ENCODE measurements around the gene EFNA2.

EFNA2 gene

DNA sequence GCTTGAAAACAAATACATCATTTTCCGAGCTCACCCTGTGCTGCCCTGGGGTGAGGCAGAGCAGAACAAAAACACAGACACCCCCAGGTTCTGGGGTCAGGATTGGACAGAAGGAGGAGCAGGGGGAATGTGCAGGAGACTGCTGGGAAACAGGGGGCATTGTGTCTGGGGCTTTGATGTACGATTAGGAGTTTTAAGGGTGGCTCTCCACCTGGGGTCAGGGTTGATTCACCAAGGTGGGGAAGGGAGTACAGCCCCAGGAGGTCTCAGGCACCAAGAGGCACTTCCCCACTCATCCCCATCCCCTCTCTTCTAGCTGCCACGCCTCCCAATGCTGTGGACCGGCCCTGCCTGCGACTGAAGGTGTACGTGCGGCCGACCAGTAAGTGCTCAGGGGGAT lies 12.6 kb downstream of the EFNA2 start:
- H3K36me3 ChIP-seq (ENCODE audit: control insufficient read depth, low read length): no peaks in the 10 kb centered on the region
- no peaks in the 10 kb centered on the region for H4K20me1 ChIP-seq (ENCODE audit: control insufficient read depth, insufficient read depth, low read depth, low read length)
- H3K9me2 ChIP-seq (replicated peaks; ENCODE audit: control insufficient read depth, low read length): no peaks in the 10 kb centered on the region
- H3K79me2 ChIP-seq (ENCODE audit: control insufficient read depth, low read length): no peaks in the 10 kb centered on the region
- peaks cover 6% of the 10 kb centered on the region; the same call in 1 of the 2 replicates for H3K4me1 ChIP-seq (ENCODE audit: control insufficient read depth, low read length)
- no peaks in the 10 kb centered on the region for H3F3A ChIP-seq (ENCODE audit: control insufficient read depth, insufficient read depth)
- TF ChIP-seq EZH2phosphoT487 (IDR thresholded peaks at IDR 0.05; ENCODE audit: borderline replicate concordance, low read length): no peak
- TF ChIP-seq, protein P1, sequence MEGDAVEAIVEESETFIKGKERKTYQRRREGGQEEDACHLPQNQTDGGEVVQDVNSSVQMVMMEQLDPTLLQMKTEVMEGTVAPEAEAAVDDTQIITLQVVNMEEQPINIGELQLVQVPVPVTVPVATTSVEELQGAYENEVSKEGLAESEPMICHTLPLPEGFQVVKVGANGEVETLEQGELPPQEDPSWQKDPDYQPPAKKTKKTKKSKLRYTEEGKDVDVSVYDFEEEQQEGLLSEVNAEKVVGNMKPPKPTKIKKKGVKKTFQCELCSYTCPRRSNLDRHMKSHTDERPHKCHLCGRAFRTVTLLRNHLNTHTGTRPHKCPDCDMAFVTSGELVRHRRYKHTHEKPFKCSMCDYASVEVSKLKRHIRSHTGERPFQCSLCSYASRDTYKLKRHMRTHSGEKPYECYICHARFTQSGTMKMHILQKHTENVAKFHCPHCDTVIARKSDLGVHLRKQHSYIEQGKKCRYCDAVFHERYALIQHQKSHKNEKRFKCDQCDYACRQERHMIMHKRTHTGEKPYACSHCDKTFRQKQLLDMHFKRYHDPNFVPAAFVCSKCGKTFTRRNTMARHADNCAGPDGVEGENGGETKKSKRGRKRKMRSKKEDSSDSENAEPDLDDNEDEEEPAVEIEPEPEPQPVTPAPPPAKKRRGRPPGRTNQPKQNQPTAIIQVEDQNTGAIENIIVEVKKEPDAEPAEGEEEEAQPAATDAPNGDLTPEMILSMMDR (IDR thresholded peaks at IDR 0.05; ENCODE audit: low read depth, low read length, poor library complexity, severe bottlenecking): no peak
- H3K27ac ChIP-seq (ENCODE audit: low read depth, low read length): no peak overlapping the region
- H3K27me3 ChIP-seq (ENCODE audit: control insufficient read depth, low read length): peaks cover 12% of the 10 kb centered on the region
- H3K4me2 ChIP-seq (ENCODE audit: low read length): no peak overlapping the region
- H3K4me3 ChIP-seq (ENCODE audit: low read length): no peak overlapping the region
- no peaks in the 10 kb centered on the region for H3K9me3 ChIP-seq (ENCODE audit: control insufficient read depth, insufficient read depth, low read length)

GRCh38 chr19:1299801-1300200 lies 14.1 kb downstream of the EFNA2 start:
- no peaks in the 10 kb centered on the region for H3K79me2 ChIP-seq (ENCODE audit: control insufficient read depth, low read length)
- no peaks in the 10 kb centered on the region for H3K9me2 ChIP-seq (replicated peaks; ENCODE audit: control insufficient read depth, low read length)
- H3K4me3 ChIP-seq (ENCODE audit: low read length): no peak overlapping the region
- no peaks in the 10 kb centered on the region for H3F3A ChIP-seq (ENCODE audit: control insufficient read depth, insufficient read depth)
- H3K9me3 ChIP-seq (ENCODE audit: control insufficient read depth, insufficient read depth, low read length): no peaks in the 10 kb centered on the region
- H3K27me3 ChIP-seq (ENCODE audit: control insufficient read depth, low read length): peaks cover 6% of the 10 kb centered on the region
- no peak overlapping the region for H3K4me2 ChIP-seq (ENCODE audit: low read length)
- no peaks in the 10 kb centered on the region for H4K20me1 ChIP-seq (ENCODE audit: control insufficient read depth, insufficient read depth, low read depth, low read length)
- peaks cover 6% of the 10 kb centered on the region; the same call in 1 of the 2 replicates for H3K4me1 ChIP-seq (ENCODE audit: control insufficient read depth, low read length)
- TF ChIP-seq, protein P1 (IDR thresholded peaks at IDR 0.05; ENCODE audit: low read depth, low read length, poor library complexity, severe bottlenecking): no peak
- no peak for TF ChIP-seq EZH2phosphoT487 (IDR thresholded peaks at IDR 0.05; ENCODE audit: borderline replicate concordance, low read length)
- no peak overlapping the region for H3K27ac ChIP-seq (ENCODE audit: low read depth, low read length)
- no peaks in the 10 kb centered on the region for H3K36me3 ChIP-seq (ENCODE audit: control insufficient read depth, low read length)

DNA sequence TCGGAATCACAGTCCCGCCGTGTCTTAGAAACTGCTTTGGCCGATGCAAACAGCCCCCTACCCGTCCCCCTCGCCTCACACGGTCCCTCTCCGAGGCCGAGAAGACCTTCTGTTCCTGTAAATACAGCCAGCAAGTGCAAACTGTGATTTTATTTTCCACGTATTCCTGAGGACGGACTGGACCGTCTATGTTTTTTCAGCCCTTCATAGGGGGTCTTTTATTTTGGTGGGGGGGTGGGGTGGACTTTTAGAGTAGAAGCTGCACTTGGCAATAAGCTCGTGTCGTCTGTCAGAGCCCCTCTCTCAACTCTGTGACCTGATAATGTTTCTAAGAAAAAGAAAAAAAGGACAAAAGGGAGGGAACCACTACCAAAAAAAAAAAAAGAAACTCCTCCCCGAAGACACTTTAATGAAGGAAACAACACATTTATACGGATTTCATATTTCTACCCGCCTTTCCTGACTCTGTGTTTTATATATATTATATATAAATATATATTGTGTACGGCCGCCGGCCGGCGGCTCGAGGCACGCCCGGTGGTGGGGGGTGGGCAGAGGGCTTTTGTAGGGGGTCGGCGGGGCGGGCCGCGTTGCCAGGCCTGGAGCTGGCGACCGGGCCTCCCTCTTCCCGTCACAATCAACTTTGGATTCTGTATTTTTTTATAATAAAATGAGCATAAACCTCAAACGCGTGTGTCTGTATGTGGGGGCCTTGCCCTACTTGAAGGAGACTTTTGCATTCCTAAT lies 15.2 kb downstream of the EFNA2 start:
- peaks cover 6% of the 10 kb centered on the region for H3K27me3 ChIP-seq (ENCODE audit: control insufficient read depth, low read length)
- no peaks in the 10 kb centered on the region for H3K9me2 ChIP-seq (replicated peaks; ENCODE audit: control insufficient read depth, low read length)
- no peak overlapping the region for H3K4me3 ChIP-seq (ENCODE audit: low read length)
- TF ChIP-seq, protein P1 (IDR thresholded peaks at IDR 0.05; ENCODE audit: low read depth, low read length, poor library complexity, severe bottlenecking): no peak
- no peak for TF ChIP-seq EZH2phosphoT487 (IDR thresholded peaks at IDR 0.05; ENCODE audit: borderline replicate concordance, low read length)
- no peaks in the 10 kb centered on the region for H3K9me3 ChIP-seq (ENCODE audit: control insufficient read depth, insufficient read depth, low read length)
- no peaks in the 10 kb centered on the region for H3K36me3 ChIP-seq (ENCODE audit: control insufficient read depth, low read length)
- H4K20me1 ChIP-seq (ENCODE audit: control insufficient read depth, insufficient read depth, low read depth, low read length): no peaks in the 10 kb centered on the region
- H3K4me2 ChIP-seq (ENCODE audit: low read length): no peak overlapping the region
- H3K4me1 ChIP-seq (ENCODE audit: control insufficient read depth, low read length): peaks cover 5% of the 10 kb centered on the region; the same call in 1 of the 2 replicates
- H3F3A ChIP-seq (ENCODE audit: control insufficient read depth, insufficient read depth): no peaks in the 10 kb centered on the region
- no peak overlapping the region for H3K27ac ChIP-seq (ENCODE audit: low read depth, low read length)
- H3K79me2 ChIP-seq (ENCODE audit: control insufficient read depth, low read length): no peaks in the 10 kb centered on the region

All from DOHH2 (cell line).